WTC11 (cell line): Measurements from ENCODE around the gene OSGEP. TPM values are rescaled to one million over a fixed set of nuclear protein-coding genes. Genes with fewer than 3 reads are reported as not detected.

ENCODE experiments used
- ATAC-seq: fragments of 200-7000 bp; cut with Tn5 transposase; 2 replicates; pipeline ENCODE4 v1.10.0; 2021; ENCODE audit warnings: mild to moderate bottlenecking, moderate library complexity
- CTCF ChIA-PET: fragments of 300-600 bp; sonication (Branson Sonifier 250); formaldehyde crosslinking; loops from one replicate; lab custom pipeline; 2021; ENCODE audit warnings: antibody characterized with exemption; lab: Charles Lee
- POLR2A ChIA-PET: fragments of 350-600 bp; sonication (Branson Sonifier 250); formaldehyde crosslinking; loops from one replicate; lab custom pipeline; 2021; ENCODE audit warnings: antibody characterized with exemption; lab: Charles Lee
- DNase-seq: peaks from one replicate; pipeline ENCODE4 v3.0.0; 2021; ENCODE audit warnings: low spot score
- H3K27ac Mint-ChIP-seq: 2 replicates; pipeline ENCODE4 v1.8.0; 2021; ENCODE audit warnings: mixed read lengths
- H3K27me3 Mint-ChIP-seq: 2 replicates; pipeline ENCODE4 v1.8.0; 2021; ENCODE audit warnings: low read depth, mild to moderate bottlenecking, moderate library complexity, mixed read lengths
- H3K36me3 Mint-ChIP-seq: 2 replicates; pipeline ENCODE4 v1.8.0; 2021; ENCODE audit warnings: mixed read lengths
- H3K4me1 Mint-ChIP-seq: 2 replicates; pipeline ENCODE4 v1.8.0; 2022; ENCODE audit warnings: mixed read lengths
- H3K4me3 Mint-ChIP-seq: 2 replicates; pipeline ENCODE4 v1.8.0; 2021; ENCODE audit warnings: mild to moderate bottlenecking, moderate library complexity, mixed read lengths
- H3K9me3 Mint-ChIP-seq: 2 replicates; pipeline ENCODE4 v1.8.0; 2021; ENCODE audit warnings: mixed read lengths
- CREM ChIP-seq: sonication (generic); formaldehyde crosslinking; IDR thresholded peaks from 2 replicates; pipeline ENCODE4 v1.8.1; 2022; ENCODE audit warnings: mild to moderate bottlenecking, missing genetic modification reagents, moderate library complexity
- FOXJ3 ChIP-seq: sonication (generic); formaldehyde crosslinking; IDR thresholded peaks from 2 replicates; pipeline ENCODE4 v1.9.0; 2021; ENCODE audit warnings: missing genetic modification reagents, mild to moderate bottlenecking, borderline replicate concordance
- GTF2I ChIP-seq: fragments of 250-450 bp; sonication (Bioruptor Pico); conservative IDR thresholded peaks from 2 replicates; pipeline ENCODE4 v1.4.0; 2021; ENCODE audit warnings: mild to moderate bottlenecking
- NR2C2 ChIP-seq: sonication (generic); formaldehyde crosslinking; IDR thresholded peaks from 2 replicates; pipeline ENCODE4 v1.8.0; 2022; ENCODE audit warnings: mild to moderate bottlenecking, missing genetic modification reagents
- OVOL2 ChIP-seq: fragments of 250-450 bp; sonication (Bioruptor Pico); IDR thresholded peaks from 2 replicates; pipeline ENCODE4 v1.9.0; 2021; ENCODE audit warnings: mild to moderate bottlenecking, borderline replicate concordance
- RELA ChIP-seq: sonication (generic); formaldehyde crosslinking; IDR thresholded peaks from 2 replicates; pipeline ENCODE4 v1.8.1; 2022; ENCODE audit warnings: missing genetic modification reagents, mild to moderate bottlenecking, borderline replicate concordance
- SP1 ChIP-seq: sonication (generic); formaldehyde crosslinking; conservative IDR thresholded peaks from 2 replicates; pipeline ENCODE4 v1.8.1; 2022; ENCODE audit warnings: missing genetic modification reagents
- TCF7 ChIP-seq: sonication (generic); formaldehyde crosslinking; IDR thresholded peaks from 2 replicates; pipeline ENCODE4 v1.8.0; 2022; ENCODE audit warnings: mild to moderate bottlenecking, low read depth, missing genetic modification reagents, moderate library complexity
- TEAD4 ChIP-seq: sonication (generic); formaldehyde crosslinking; IDR thresholded peaks from 2 replicates; pipeline ENCODE4 v1.8.0; 2022; ENCODE audit warnings: mild to moderate bottlenecking, missing genetic modification reagents
- TP53 ChIP-seq: sonication (generic); formaldehyde crosslinking; IDR thresholded peaks from 2 replicates; pipeline ENCODE4 v1.8.1; 2023; ENCODE audit warnings: mild to moderate bottlenecking, missing genetic modification reagents
- ZNF232 ChIP-seq: sonication (generic); formaldehyde crosslinking; IDR thresholded peaks from 2 replicates; pipeline ENCODE4 v1.8.0; 2022; ENCODE audit warnings: mild to moderate bottlenecking, missing genetic modification reagents
- ZNF263 ChIP-seq: sonication (generic); formaldehyde crosslinking; IDR thresholded peaks from 2 replicates; pipeline ENCODE4 v1.8.1; 2022; ENCODE audit warnings: low read depth, mild to moderate bottlenecking, moderate library complexity, missing genetic modification reagents
- ZNF416 ChIP-seq: fragments of 250-450 bp; sonication (Bioruptor Pico); IDR thresholded peaks from 2 replicates; pipeline ENCODE4 v1.9.0; 2021; ENCODE audit warnings: mild to moderate bottlenecking, inconsistent platforms
- total RNA-seq: library from RNA; stranded (reverse); gene quantifications from 3 replicates; pipeline ENCODE4 v1.2.3, GENCODE V29; 2021
- TF ChIP-seq, protein P1 (sequence below): sonication (generic); formaldehyde crosslinking; IDR thresholded peaks from 2 replicates; pipeline ENCODE4 v1.8.1; 2023; ENCODE audit warnings: mild to moderate bottlenecking, missing genetic modification reagents
- TF ChIP-seq, protein P2 (sequence below): fragments of 250-450 bp; sonication (Bioruptor Pico); IDR thresholded peaks from 2 replicates; pipeline ENCODE4 v1.9.0; 2021; ENCODE audit warnings: mild to moderate bottlenecking
- TF ChIP-seq, protein P3 (sequence below): sonication (generic); formaldehyde crosslinking; IDR thresholded peaks from 2 replicates; pipeline ENCODE4 v1.8.1; 2022; ENCODE audit warnings: mild to moderate bottlenecking, moderate library complexity, missing genetic modification reagents
- TF ChIP-seq, protein P4 (sequence below): sonication (generic); formaldehyde crosslinking; IDR thresholded peaks from 2 replicates; pipeline ENCODE4 v1.8.1; 2022; ENCODE audit warnings: missing genetic modification reagents, borderline replicate concordance
- TF ChIP-seq, protein P5 (sequence below): sonication (generic); formaldehyde crosslinking; IDR thresholded peaks from 2 replicates; pipeline ENCODE4 v1.8.1; 2023; ENCODE audit warnings: mild to moderate bottlenecking, missing genetic modification reagents, borderline replicate concordance
- TF ChIP-seq, protein P6 (sequence below): sonication (generic); formaldehyde crosslinking; conservative IDR thresholded peaks from 2 replicates; pipeline ENCODE4 v1.8.1; 2022; ENCODE audit warnings: mild to moderate bottlenecking, missing genetic modification reagents
- TF ChIP-seq, protein P7 (sequence below): sonication (generic); formaldehyde crosslinking; IDR thresholded peaks from 2 replicates; pipeline ENCODE4 v1.8.0; 2022; ENCODE audit warnings: mild to moderate bottlenecking, missing genetic modification reagents

Gene OSGEP
- total RNA-seq, 1 experiment from 2014 or later: 40.0 TPM

DNA sequence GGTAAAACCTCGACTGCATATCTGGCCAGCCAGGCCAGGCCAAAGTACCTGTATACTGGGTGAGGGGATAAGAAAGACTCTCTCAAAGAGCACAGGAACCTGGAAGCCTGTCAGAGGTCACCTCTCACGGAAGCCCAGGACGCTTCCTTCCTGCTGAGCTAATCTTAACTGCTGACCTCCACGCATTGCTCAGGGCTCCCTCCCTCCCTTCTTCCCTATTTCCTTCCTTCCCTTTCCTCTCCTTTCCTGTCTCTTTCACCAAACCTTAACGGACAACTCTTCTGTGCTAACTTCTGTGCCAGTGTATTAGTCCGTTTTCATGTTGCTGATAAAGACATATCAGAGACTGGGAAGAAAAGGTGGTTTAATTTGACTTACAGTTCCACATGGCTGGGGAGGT, 36.0 kb upstream of the OSGEP start:
- no peak overlapping the region for H3K27ac Mint-ChIP-seq

DNA sequence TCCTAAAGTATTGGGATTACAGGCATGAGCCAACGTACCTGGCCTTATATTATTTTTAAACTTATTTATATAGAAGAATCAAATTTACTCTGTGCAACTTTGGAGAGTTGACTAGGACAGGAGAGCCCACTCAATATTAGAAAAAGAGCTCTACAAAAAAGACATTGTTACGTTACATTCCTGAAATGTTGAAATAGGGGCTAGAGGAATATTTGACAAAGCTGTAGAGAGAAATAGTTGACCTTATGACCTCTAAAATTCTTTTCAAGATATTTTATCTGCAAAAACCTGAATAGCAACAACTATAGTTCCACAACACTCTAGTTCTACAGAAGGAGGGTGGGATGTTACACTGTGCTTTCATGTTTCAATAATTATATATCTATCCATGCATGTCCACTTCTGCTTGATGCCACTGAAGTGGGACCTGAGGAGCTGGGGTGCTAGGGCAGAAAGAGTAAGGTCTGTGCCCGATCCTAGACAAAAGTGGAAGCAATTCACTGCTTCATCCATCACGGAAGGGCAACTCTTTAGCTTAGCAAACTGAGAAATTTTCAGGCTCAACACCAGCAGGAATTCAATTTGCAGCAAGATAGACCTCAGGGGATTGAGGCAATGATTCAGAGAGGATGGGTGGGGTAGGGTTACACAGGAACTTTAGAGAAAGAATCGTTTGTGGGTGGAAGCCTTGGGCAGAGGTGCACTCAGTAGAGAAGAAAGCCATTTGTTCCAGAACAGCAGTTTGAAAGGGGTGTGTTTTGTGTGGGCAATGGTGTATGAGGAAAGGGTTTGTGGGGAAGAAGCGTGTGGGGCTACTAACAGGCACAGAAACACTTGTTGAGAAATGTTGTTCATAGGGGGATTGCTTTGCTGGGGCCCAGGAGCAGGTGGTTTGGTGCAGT, 34.7 kb upstream of the OSGEP start:
- peaks cover 48% of the 10 kb centered on the region for H3K4me1 Mint-ChIP-seq
- ChIA-PET POLR2A (interaction anchor here (0.9 kb wide), 1 partner anchor 118 kb away, joined by 3 read pairs; no protein-coding TSS in a partner anchor), CTCF (interaction anchor here (5.8 kb wide), 1 partner anchor 119 kb away, joined by 64 read pairs; no protein-coding TSS in a partner anchor)
- no peak overlapping the region for H3K4me3 Mint-ChIP-seq
- H3K9me3 Mint-ChIP-seq: peaks cover 11% of the 10 kb centered on the region
- H3K27ac Mint-ChIP-seq: no peak overlapping the region; the same call in 1 of the 2 replicates
- ATAC-seq (no peak), DNase-seq (no peak)
- H3K27me3 Mint-ChIP-seq: no peaks in the 10 kb centered on the region; the same call in 1 of the 2 replicates
- peaks cover under 1% of the 10 kb centered on the region; the same call in 1 of the 2 replicates for H3K36me3 Mint-ChIP-seq
- TF ChIP-seq TEAD4 (CRISPR knock-in tag): no peak
- TF ChIP-seq RELA: no peak
- TF ChIP-seq ZNF232 (CRISPR knock-in tag): no peak
- TF ChIP-seq, protein P1, sequence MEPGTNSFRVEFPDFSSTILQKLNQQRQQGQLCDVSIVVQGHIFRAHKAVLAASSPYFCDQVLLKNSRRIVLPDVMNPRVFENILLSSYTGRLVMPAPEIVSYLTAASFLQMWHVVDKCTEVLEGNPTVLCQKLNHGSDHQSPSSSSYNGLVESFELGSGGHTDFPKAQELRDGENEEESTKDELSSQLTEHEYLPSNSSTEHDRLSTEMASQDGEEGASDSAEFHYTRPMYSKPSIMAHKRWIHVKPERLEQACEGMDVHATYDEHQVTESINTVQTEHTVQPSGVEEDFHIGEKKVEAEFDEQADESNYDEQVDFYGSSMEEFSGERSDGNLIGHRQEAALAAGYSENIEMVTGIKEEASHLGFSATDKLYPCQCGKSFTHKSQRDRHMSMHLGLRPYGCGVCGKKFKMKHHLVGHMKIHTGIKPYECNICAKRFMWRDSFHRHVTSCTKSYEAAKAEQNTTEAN (CRISPR knock-in tag): no peak
- TF ChIP-seq CREM (CRISPR knock-in tag): no peak
- TF ChIP-seq, protein P2, sequence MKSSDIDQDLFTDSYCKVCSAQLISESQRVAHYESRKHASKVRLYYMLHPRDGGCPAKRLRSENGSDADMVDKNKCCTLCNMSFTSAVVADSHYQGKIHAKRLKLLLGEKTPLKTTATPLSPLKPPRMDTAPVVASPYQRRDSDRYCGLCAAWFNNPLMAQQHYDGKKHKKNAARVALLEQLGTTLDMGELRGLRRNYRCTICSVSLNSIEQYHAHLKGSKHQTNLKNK (CRISPR knock-in tag): no peak
- TF ChIP-seq, protein P3, sequence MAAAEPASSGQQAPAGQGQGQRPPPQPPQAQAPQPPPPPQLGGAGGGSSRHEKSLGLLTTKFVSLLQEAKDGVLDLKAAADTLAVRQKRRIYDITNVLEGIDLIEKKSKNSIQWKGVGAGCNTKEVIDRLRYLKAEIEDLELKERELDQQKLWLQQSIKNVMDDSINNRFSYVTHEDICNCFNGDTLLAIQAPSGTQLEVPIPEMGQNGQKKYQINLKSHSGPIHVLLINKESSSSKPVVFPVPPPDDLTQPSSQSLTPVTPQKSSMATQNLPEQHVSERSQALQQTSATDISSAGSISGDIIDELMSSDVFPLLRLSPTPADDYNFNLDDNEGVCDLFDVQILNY (CRISPR knock-in tag): no peak

More for the DNA sequence above, 36.0 kb upstream of the OSGEP start:
- POLR2A ChIA-PET: no interaction called here
- Mint-ChIP-seq H3K4me3 (no peak overlapping the region), H3K36me3 (peaks cover 11% of the 10 kb centered on the region), H3K9me3 (peaks cover 14% of the 10 kb centered on the region), H3K27me3 (no peaks in the 10 kb centered on the region; the same call in 1 of the 2 replicates), H3K4me1 (peaks cover 52% of the 10 kb centered on the region)
- no peak for TF ChIP-seq GTF2I
- no peak for TF ChIP-seq ZNF416
- no peak for TF ChIP-seq NR2C2 (CRISPR knock-in tag)
- TF ChIP-seq, protein P3 (CRISPR knock-in tag): no peak
- TF ChIP-seq, protein P4, sequence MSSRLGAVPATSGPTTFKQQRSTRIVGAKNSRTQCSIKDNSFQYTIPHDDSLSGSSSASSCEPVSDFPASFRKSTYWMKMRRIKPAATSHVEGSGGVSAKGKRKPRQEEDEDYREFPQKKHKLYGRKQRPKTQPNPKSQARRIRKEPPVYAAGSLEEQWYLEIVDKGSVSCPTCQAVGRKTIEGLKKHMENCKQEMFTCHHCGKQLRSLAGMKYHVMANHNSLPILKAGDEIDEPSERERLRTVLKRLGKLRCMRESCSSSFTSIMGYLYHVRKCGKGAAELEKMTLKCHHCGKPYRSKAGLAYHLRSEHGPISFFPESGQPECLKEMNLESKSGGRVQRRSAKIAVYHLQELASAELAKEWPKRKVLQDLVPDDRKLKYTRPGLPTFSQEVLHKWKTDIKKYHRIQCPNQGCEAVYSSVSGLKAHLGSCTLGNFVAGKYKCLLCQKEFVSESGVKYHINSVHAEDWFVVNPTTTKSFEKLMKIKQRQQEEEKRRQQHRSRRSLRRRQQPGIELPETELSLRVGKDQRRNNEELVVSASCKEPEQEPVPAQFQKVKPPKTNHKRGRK (CRISPR knock-in tag): no peak
- TF ChIP-seq FOXJ3 (CRISPR knock-in tag): no peak
- TF ChIP-seq TP53 (CRISPR knock-in tag): no peak
- TF ChIP-seq OVOL2 (CRISPR knock-in tag): no peak
- TF ChIP-seq, protein P5, sequence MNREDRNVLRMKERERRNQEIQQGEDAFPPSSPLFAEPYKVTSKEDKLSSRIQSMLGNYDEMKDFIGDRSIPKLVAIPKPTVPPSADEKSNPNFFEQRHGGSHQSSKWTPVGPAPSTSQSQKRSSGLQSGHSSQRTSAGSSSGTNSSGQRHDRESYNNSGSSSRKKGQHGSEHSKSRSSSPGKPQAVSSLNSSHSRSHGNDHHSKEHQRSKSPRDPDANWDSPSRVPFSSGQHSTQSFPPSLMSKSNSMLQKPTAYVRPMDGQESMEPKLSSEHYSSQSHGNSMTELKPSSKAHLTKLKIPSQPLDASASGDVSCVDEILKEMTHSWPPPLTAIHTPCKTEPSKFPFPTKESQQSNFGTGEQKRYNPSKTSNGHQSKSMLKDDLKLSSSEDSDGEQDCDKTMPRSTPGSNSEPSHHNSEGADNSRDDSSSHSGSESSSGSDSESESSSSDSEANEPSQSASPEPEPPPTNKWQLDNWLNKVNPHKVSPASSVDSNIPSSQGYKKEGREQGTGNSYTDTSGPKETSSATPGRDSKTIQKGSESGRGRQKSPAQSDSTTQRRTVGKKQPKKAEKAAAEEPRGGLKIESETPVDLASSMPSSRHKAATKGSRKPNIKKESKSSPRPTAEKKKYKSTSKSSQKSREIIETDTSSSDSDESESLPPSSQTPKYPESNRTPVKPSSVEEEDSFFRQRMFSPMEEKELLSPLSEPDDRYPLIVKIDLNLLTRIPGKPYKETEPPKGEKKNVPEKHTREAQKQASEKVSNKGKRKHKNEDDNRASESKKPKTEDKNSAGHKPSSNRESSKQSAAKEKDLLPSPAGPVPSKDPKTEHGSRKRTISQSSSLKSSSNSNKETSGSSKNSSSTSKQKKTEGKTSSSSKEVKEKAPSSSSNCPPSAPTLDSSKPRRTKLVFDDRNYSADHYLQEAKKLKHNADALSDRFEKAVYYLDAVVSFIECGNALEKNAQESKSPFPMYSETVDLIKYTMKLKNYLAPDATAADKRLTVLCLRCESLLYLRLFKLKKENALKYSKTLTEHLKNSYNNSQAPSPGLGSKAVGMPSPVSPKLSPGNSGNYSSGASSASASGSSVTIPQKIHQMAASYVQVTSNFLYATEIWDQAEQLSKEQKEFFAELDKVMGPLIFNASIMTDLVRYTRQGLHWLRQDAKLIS (CRISPR knock-in tag): no peak
- no peak for TF ChIP-seq CREM (CRISPR knock-in tag)
- TF ChIP-seq SP1 (CRISPR knock-in tag): no peak
- TF ChIP-seq, protein P6, sequence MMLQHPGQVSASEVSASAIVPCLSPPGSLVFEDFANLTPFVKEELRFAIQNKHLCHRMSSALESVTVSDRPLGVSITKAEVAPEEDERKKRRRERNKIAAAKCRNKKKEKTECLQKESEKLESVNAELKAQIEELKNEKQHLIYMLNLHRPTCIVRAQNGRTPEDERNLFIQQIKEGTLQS (CRISPR knock-in tag): no peak
- TF ChIP-seq ZNF263 (CRISPR knock-in tag): no peak
- TF ChIP-seq, protein P7, sequence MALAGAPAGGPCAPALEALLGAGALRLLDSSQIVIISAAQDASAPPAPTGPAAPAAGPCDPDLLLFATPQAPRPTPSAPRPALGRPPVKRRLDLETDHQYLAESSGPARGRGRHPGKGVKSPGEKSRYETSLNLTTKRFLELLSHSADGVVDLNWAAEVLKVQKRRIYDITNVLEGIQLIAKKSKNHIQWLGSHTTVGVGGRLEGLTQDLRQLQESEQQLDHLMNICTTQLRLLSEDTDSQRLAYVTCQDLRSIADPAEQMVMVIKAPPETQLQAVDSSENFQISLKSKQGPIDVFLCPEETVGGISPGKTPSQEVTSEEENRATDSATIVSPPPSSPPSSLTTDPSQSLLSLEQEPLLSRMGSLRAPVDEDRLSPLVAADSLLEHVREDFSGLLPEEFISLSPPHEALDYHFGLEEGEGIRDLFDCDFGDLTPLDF (CRISPR knock-in tag): no peak
- no peak for TF ChIP-seq TCF7 (CRISPR knock-in tag)
- CTCF ChIA-PET: interaction anchor here (0.7 to 1.0 kb wide), 2 partner anchors 116 to 120 kb away, joined by 3 to 5 read pairs; no protein-coding TSS in a partner anchor
- DNase-seq: no peak
- no peak for ATAC-seq
